Stimulated activated CD4-positive, alpha-beta T cell treated with anti-CD3 and anti-CD28 coated beads, TNF-alpha, amount 100 ng/mL, for 4 hours (primary cell): ENCODE data around the gene SNCG.
"Not testable (repeated sequence)": the region's sequence is repeated elsewhere in the genome, so short reads cannot be mapped to it uniquely, and the experiment has no call there.

ENCODE experiments used
- DNase-seq, 3 experiments: peaks; one replicate each; pipeline ENCODE4 v3.0.0-alpha.2; 2020; ENCODE audit warnings: low read depth in 3 of 3

Gene SNCG

DNA sequence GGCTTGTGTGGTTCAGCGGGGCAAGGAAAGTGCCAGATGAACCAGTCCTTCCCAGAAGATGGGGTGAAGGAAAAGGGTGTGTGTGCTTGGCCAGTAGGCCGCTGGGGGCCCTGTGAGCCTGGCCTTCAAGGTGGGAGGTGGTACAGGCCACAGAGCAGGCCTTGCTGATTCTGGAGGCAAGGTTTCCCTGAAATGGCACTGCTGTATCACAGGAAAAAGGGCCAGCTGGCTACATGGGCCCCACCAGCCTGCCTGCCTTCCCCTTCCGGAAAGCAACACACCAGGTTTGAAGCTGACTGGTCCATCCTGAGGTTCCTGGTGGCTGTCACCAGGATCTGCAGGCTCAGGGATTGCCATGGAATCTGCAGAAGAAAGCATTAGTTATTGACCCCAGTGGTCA, 13.5 kb upstream of the SNCG start:
- DNase-seq: no peak

DNA sequence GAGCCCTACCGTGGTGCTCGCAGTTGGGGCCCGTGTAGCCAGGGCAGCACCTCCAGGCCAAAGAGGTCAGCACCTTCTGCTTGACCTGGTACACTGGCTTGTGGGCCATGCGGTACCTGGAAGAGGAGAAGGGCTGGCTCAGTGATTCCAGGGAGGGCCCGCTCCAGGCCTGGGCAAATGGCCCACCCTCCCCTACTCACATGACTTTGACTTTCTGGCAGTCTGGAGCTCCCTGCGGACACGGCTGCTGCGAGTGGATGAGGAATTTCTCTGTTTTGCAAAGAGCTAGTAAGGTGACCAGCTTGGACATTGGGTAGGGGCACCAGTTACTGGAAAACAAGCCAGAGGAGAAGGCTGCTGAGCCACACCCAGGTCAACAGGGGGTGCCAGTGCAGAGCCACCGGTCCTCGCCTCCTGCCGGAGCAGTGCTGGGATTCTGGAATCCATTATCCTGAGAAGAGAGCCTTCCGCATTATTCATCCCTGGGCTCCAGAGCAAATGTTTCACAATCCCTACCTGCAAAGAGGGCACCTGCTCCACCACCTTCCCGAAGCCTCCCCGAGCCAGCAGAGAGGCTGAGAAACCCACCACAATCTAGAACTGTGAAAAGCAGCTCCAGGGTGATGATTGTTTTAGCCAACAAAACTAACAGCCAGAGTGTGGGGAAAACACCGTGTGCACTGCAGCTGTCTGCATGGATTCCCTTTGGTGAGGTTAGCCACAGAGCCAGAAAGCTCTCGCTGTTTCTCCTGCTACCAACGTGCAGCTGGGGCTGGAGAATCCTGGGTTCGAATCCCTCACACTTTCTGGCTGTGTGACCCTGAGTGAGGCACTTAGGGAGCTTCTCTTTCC, 12.8 kb upstream of the SNCG start:
- no peak for DNase-seq

DNA sequence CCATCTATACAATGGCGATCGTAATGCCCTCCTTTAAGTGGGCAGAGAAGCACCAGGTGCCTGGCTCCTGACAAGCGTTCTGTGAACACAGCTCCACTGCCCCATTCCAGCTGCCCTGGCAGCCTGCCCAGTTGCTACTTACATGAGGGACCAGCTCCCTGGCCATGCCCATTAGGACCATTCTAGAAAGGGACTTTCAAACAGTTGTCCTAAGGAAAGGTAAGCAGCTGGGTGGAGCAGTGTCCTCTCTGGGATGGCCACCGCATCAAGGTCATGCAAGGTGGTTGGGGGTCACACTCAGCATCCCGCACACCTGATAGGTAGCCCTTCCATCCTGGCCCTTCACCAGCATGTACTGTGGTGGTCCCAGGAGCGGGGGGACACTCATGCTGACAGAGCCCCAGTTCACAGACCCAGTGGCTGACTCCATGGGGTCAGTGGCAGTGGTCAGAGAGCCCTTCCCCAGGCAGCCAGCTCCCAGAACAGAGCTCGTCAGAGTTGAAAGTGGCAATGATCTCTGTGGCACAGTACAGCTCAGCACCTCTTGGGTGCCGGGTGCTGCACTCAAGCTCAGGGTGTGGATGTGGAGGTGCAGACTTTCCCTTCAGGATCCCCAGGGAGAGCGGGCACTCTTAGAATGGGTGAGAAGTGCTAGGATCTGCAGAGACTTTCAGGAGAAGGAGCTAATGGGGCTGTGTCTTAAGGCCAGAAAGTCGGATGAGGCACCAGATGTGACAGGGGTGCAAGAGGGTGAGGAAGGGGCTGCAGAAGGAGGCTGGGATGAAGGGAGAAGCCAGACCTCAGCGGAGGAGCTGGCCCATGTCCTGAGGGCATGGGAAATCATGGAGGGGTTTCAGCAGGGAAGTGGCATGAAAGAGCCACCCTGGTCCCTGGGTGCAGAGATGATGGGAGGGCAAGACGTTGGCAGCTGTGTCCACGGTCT, 11.9 kb upstream of the SNCG start:
- no peak for DNase-seq

DNA sequence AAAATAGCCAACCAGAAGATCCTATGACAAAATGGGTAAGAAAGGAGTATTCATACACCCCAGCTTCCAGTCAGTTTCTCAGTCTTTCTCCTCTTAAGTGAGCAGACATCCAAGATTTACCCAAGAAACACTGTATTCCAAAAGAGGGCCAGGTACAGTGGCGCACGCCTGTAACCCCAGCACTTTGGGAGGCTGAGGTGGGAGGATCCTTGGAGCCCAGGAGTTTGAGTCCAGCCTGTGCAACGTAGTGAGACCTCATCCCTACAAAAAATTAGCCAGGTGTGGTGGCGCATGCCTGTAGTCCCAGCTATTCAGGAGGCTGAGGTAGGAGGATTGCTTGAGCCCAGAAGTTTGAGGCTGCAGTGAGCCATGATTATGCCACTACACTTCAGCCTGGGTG, 10.6 kb upstream of the SNCG start:
- not testable (repeated sequence) for DNase-seq

DNA sequence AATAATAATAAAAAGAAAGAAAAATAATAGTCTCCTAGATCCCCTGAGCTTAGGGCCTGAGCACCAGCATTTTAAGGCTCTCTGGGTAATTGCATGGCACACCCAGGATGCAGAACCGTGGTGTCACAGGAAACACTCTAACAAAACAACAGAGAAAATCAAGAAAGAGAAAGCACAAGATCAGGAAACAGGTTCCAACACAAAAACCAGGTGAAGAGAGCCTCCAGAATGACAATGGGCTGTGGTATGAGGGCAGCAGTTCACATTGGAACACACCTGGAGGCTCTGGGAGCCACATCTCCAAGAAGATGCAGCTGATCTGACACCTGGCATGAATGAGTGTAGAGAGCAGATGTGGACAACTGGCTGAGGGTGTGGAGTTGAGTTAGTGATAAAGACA, 8.1 kb upstream of the SNCG start:
- no peak for DNase-seq

DNA sequence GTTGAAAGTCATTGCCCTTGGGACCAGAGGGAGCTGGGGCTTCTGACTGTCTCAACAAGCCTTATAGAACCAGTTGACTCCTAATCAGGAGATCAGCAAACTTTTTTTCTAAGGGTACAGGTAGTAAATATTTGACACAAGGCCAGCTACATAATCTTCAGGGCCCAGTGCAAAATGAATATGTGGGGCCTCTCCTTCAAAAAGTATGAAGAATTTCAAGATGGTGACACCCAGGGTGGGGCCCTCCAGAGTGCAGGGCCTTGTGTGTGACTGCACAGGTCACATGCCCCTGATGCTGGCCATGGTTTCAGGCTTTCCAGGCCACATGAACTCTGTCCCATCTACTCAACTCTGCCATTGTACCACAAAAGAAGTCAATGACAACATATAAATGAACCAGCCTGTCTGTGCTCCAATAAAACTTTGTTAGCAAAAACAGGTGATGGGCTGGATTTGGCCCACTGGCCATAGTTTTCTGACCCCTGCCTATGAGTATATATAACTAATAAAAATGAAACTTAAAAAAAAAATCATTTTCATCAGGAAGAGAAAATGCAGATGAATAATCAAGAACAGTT, 7.1 kb upstream of the SNCG start:
- no peak for DNase-seq

DNA sequence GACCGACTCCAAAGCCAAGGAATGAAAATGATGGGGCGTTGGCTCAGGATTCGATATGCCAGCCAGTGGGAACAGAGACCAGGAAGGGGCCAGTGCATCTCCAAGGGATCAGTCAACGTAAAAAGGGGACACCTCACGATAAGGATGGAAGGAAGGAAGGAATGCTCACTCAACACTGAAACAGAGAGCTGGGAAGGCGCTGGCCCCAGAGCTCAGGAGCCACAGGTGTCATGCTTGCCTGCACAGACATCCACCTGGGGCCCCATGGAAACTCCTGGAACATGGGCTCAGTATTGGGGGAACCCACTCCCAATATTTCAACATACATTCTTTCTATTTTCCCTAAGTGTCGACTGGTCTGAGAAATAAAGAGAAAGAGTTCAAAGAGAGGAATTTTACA, 6.3 kb upstream of the SNCG start:
- no peak for DNase-seq

DNA sequence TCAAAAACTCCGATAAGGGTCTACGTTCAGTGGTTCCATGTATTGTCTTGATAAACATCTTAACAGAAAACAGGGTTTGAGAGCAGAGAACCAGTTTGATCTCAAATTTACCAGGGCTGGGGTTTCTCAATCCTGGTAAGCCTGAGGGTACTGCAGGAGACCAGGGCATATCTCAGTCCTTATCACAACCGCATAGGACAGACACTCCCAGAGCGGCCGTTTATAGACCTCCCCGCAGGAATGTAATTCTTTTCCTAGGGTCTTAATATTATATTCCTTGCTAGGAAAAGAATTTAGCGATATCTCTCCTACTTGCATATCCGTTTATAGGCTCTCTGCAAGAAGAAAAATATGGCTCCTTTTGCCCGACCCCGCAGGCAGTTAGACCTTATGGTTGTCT, 5.7 kb upstream of the SNCG start:
- DNase-seq: not testable (repeated sequence)

DNA sequence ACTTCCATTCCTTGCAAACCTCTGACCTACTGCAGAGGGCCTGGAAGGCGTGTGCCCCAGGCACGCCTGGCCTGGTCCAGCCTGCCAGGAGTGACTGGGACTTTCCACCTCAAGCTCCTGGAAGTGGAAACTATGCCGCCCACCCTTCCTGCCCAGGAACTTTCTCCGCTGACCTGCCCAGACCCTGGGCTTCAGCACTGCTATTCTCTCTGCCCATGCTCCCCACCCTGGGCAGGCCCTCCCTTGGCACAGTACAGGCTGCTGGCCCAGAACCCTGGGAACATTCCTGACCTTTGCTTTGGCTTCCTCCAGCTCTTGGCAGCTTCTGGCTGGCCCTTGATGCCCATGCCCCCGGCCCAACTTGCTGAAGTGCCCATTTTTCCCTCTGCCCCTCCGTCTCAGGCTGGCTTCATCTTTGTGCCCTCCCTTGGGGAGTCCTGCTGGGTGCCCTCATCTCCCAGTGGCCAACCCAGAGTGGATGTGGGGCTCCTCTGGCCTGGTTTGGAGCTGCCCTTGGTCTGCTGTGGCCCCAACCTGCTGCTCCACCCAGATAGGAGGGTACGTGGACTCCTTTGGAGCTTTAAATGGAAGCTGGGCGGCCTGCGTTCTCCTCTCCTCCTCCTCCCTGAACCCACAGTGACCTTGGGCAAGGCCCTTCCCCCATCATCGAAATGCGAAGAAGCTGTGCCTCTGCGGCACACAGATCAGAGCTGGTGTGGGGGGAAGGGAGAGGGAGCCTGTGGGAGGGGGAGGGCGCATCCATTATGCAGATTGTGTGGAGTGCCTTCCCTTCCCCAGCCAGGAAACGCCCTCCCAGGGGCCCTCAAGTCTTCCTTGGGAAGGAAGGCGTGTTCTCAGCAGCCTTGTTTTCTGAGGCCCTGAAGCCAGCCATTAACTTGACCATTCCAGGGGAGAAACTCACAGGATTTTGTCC, 4.4 kb upstream of the SNCG start:
- DNase-seq: no peak

DNA sequence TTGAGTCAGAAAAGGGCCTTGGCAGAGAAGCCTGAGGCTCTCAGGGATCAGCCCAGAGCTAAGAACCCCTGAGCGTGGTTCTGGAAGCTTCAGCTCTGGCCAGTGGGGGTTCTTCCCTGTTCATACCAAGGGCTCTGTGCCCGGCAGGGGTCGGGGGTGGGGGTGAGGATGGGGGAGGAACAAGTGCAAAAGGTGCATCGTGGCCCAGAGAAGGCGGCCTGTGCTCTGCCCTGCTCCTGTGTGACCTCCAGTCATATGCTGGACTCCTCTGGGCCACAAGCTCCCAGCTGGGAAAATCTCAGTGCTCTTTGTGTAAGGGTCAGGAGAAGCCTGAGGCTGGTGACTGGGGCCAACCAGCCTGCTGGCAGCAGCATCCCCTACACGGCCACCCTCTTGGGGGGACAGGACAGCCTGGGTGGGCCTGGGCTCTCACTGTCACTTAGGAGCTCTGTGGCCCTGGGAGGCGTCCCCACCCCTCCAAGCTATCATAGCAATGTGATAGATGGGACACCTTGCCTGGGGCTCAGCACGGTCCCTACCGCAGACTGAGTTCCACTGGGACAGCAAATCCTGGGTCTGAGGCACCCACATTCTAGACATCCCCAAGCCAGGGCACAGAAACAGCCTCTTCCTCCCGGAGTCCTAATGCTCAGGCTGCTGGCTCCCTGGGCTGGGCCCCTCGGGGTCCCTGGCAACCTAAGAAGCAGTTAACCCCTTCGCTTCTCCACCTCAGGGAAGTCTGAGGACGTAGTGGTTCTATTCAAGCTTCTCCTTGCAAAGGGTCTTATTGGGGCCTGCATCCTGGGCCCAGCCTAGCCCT, 3.5 kb upstream of the SNCG start:
- DNase-seq: no peak

DNA sequence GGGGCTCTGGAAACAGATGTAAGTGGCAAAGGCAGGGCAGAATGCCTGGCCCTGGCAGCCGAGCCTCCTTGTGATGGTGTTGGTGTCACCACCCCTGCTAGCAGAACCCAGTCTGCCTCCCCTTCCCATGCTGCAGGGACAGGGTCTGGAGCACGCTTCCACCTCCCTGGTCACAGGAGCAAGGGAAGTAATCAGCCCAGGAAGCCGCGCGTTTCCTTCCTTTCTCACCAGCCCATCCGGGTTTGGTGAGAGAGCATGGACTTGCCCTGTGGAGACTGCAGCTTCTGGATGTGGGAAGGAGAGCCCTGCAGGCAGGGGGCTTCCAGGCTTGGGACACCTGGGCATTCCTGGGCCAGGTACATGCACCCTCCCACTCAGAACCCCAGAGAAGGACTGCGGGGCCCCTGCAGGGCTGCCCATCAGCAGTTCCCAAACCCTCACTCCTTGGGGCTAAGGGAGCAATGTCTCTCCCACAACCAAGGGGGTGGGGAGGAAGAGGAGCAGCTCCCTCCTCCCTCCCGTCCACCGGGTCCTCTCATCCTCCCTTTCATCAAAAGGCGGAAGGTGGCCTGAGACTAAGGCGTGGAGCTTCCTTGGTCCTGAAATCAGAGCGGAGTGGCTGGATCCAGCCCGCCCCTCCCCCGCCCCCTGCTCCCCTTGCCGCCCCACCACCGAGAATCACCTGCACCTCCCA, 2.8 kb upstream of the SNCG start:
- no peak for DNase-seq

DNA sequence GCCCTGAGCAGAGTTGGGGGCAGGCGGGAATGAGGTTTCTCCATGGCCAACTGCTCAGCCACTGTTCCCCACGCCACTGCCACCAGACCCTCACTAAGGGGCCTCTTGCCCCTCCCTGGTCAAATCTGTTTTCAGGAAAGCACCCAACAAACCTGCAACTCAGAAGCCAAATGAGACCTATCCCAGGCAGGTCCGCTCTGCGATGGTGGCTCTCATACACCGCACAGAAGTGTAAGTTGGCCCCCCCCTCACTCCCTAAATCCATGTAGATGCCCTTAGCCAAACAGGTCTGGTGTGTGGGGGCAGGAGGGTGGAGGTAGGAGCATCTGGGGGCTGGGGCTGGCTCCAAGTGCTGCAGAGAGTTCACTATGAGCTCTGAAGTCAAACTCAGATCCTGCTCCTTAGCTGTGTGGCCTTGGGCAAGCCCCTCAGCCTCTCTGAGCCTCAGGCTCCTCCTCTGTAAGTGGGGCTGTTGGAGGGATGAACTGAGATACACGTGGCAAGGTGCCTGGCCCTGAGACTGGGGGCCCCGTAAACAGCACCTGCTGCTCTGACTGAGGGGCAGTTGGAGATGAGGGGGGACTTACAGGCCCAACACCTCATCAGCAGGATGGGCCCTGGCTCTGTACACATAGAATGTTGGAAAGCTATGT, 2.1 kb upstream of the SNCG start:
- no peak for DNase-seq

DNA sequence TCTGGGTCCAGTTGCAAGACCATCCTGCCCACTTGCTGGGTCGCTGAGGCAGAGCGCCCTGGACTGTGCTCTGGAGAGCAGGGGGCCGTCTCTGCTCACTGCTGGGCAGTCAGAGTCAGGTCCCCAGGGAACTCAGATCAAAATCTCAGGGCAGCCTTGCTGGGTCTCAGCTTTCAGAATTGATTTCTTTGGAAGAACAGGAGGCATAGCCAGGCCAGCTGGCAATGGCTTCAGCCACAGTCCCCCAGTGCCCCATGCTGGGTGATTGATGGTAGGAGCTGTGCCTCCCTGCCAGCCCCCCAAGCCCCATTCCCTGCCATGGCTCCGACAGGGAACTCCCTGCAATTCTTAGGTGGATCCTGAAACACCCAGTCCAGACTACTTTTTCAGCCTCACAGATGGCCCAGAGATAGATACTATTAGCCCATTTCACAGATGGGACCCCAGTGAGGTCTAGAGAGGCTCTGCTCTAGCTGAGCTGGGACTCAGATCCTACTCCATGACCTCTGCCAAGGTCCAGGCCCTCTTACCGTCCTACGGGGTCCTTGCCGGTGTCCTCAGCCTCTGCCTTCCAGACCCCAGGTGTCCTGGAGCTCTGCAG, 1.5 kb upstream of the SNCG start:
- DNase-seq: no peak

DNA sequence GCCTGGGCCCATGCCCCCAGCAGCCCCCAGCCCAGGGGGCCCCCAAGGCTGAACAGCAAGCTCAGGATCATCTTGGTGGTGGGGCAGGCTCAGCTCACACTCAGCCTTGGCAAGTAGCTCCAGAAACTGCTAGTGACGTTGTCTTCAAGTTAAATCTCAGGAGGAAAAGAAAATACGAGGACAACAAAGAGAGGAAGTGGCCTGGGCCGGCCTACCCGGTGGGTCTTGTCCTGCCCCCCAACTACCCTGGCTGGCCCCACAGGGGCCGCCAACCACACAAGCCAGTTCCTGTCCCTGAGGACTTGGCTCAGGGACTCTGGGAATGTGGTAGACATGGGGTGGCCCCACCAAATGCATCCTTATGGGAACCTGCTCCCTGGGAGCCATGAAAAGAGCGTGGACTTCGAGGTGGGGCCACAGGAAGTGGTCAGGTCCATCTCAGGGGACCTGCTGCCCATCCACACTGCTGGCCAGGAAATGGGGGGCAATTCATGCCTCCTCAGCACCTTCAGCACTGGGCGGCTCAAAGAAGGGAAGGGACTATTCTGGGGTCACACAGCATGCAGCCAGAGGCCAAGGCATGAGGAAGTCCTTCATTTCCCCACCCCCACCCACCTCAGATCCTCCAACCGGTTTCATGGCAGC, 806 bp upstream of the SNCG start, which contains the start of gene MMRN2:
TSS of gene MMRN2 (minus strand) at position 145 of the 645 bp plus-strand sequence. CDS start at position 71, 74 bp downstream.
- DNase-seq: no peak

DNA sequence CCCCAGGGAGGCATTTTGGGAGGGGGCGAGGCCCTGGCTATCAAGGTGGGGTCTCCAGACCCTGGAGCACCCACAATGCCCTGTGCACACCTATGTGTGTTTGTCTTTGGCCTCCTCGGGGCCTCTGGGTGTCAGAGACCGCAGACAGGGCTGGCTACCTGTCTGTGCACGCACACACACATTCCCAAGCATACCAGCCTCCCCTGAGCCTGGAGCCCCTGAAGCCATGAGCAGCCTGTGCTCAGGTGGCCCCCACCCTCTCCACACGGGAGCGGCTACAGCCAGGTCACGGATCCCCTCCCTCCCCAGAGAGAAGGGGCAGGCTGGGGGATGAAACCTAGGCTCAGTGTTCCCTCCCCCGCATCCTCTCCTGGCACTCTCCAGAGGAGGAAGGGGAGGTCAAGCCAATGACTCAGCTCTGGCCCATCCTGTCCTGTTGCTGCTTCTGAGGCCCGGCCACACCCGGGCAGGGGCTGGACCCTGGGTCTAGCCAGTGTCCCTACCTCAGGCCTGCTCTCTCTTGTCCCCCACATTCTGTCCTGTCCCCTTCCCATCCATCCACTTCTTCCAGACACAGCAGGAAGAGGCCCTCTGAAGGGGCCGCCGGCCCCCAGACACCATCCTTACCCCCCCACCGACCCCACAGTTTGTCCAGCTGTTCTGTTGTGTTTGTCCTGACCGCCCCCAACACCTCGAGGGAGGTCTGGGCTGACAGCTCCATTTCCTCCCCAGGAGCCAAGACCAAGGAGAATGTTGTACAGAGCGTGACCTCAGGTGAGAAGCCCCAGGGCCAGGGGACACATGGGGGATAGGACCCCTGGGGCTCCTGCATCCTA, 720 bp downstream of the SNCG start:
- no peak for DNase-seq

DNA sequence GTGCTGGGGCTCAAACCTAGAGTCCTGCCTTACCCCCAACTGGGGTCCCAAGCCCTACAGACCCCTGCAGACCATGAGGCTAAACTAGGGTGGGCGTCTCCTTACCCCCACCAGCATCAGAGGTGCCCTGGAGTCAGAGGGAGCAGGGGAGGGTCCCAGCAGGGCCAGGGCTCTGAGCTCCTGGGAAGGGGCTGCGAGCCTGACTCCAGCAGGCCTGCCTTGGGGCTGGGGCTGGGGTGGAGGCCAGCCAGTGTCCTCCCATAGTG, 1.3 kb downstream of the SNCG start:
- no peak for DNase-seq

DNA sequence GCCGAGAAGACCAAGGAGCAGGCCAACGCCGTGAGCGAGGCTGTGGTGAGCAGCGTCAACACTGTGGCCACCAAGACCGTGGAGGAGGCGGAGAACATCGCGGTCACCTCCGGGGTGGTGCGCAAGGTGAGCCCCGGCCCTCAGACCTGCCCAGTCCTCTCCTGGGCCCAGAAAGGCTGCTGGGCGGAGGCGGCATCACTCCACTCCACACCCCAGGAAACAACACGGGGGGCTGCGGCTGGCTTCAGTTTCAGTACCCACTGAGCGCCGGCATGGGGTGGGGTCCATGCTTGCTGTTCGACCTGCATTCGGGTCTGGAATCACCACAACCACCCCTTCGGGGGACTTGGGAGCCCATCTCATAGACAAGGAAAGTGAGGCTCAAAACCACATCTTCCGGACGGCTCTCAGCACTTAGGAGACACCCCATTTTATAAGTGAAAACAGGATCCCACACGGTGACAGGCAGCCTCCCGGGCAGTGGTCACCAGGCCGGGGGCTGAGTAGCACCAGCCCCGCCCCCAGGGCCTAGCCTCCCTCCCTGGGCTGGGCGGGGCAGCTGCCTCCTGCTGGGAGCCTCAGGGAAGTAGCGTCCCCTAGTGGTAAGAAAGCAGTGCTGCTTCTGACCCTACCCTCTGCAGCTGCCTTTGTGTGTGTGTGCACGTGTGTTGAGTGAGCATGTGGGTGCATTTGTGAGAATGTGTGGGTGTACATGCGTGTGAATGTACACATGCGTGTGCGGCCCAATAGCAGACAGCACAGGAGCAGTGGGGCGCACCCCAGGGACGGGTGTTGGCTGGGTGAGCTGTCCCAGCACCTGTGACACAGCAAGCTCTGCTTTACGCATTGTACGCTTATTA, 1.8 kb downstream of the SNCG start:
- no peak for DNase-seq
